Measurements from ENCODE around the gene ZNF600. TPM values are rescaled to one million over a fixed set of nuclear protein-coding genes. Genes with fewer than 3 reads are reported as not detected.
"Not testable (repeated sequence)": the region's sequence is repeated elsewhere in the genome, so short reads cannot be mapped to it uniquely, and the experiment has no call there.

ZNF600 gene
- total and polyA plus RNA-seq, 2 of the 8 experiments (the other 6 are each of a cell fraction or from before 2014, with no cell fraction given), result 2.1 to 8.0 TPM

GRCh38 chr19:52785506-52785905 lies 1.1 kb downstream of the ZNF600 start (continued):
- no peak for TF ChIP-seq USF2 (IDR thresholded peaks at IDR 0.05; ENCODE audit: low read length)

GRCh38 chr19:52782864-52783263 lies 3.7 kb downstream of the ZNF600 start:
- H2AFZ ChIP-seq (ENCODE audit: low read length); H3K4me2 ChIP-seq (ENCODE audit: insufficient read depth in 1 of 2, low read depth in 2 of 2, low read length in 2 of 2); H3K14ac ChIP-seq (ENCODE audit: insufficient read length); H3K23me2 ChIP-seq (ENCODE audit: low read depth, low read length); H2BK5ac ChIP-seq (ENCODE audit: low read depth, low read length); H3K79me1 ChIP-seq (ENCODE audit: low read depth, low read length); H4K8ac ChIP-seq (ENCODE audit: extremely low read depth, insufficient read depth, low read length); H3K4ac ChIP-seq (replicated peaks; ENCODE audit: insufficient read length, low read depth, low read length); H3K36me3 ChIP-seq (ENCODE audit: control insufficient read depth in 2 of 4, insufficient read depth in 4 of 4, low read length in 3 of 4); H2BK15ac ChIP-seq (ENCODE audit: low read length); DNase-seq (ENCODE audit: low read depth in 1 of 2, low spot score in 2 of 2); H3K79me2 ChIP-seq (ENCODE audit: control insufficient read depth in 1 of 2, insufficient read depth in 2 of 2, low read length in 2 of 2); POLR2A ChIA-PET (ENCODE audit: partially characterized antibody); H3K23ac ChIP-seq (ENCODE audit: insufficient read length); H2BK12ac ChIP-seq (ENCODE audit: low read depth, low read length); H3K4me1 ChIP-seq (replicated peaks in 1 of 4; ENCODE audit: control insufficient read depth in 3 of 4, insufficient read depth in 4 of 4, low read length in 3 of 4); H2BK20ac ChIP-seq (ENCODE audit: low read length); H3K27ac ChIP-seq (ENCODE audit: low read depth, low read length); H4K5ac ChIP-seq (ENCODE audit: insufficient read length, low read depth, low read length); H3K18ac ChIP-seq (ENCODE audit: extremely low read depth, low read length); H4K91ac ChIP-seq (replicated peaks; ENCODE audit: insufficient read length, low read length); H3K9ac ChIP-seq (replicated peaks in 1 of 4; ENCODE audit: extremely low read depth in 1 of 4, low read depth in 3 of 4, low read length in 3 of 4); H2AK5ac ChIP-seq (ENCODE audit: low read depth, low read length); H4K20me1 ChIP-seq (replicated peaks in 1 of 2; ENCODE audit: control insufficient read depth in 1 of 2, insufficient read depth in 2 of 2, low read length in 2 of 2); H3K56ac ChIP-seq (replicated peaks; ENCODE audit: insufficient read length, low read depth, low read length); H3K4me3 ChIP-seq (ENCODE audit: extremely low read depth in 1 of 4, insufficient read depth in 2 of 4, low read depth in 3 of 4, low read length in 4 of 4); H2BK120ac ChIP-seq (replicated peaks; ENCODE audit: low read depth, low read length); H3K9me3 ChIP-seq (ENCODE audit: insufficient read depth in 2 of 2, low read depth in 1 of 2, low read length in 1 of 2); FAIRE-seq; CTCF ChIA-PET (ENCODE audit: partially characterized antibody): not testable (repeated sequence)
- peaks cover 0 to 11% (median 6%) of the 10 kb centered on the region in 4 experiments; a peak in 5 of 7 replicates for H3K27me3 ChIP-seq (replicated peaks in 1 of 4; ENCODE audit: control insufficient read depth in 3 of 4, extremely low read depth in 1 of 4, insufficient read depth in 3 of 4, low read length in 3 of 4)
- WGBS, 2 experiments (ENCODE audit: extremely low coverage in 1 of 2, insufficient coverage in 1 of 2, insufficient read length in 1 of 2, insufficient replicate concordance in 2 of 2, low coverage in 1 of 2, low lambda C conversion rate in 2 of 2, missing lambda C conversion rate in 1 of 2), result 85% methylated on average over 2 of the region's 2 CpGs; no CpG with 5 or more reads in 1 of the 2 experiments

Data from H1 (cell line).